Measurements from ENCODE around the gene SCUBE1.
"Not testable (repeated sequence)": the region's sequence is repeated elsewhere in the genome, so short reads cannot be mapped to it uniquely, and the experiment has no call there.

SCUBE1 gene

DNA sequence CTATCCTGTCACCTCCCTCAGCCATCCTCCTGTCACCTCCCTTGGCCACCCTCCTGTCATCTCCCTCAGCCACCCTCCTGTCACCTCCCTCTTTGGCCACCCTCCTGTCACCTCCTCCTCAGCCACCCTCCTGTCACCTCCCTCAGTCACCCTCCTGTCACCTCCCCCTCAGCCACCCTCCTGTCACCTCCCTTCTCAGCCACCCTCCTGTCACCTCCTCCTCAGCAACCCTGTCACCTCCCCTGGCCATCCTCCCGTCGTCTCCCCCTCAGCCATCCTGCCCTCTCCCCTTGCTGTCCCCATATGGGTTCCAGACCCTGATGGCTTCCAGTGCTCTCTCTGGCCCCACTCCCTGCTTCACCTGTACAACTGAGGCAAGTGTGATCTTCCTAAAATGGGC is 61.8 kb downstream of the SCUBE1 start:
- no peak for DNase-seq (ENCODE audit: low read depth in 2 of 3, low spot score in 1 of 3)

DNA sequence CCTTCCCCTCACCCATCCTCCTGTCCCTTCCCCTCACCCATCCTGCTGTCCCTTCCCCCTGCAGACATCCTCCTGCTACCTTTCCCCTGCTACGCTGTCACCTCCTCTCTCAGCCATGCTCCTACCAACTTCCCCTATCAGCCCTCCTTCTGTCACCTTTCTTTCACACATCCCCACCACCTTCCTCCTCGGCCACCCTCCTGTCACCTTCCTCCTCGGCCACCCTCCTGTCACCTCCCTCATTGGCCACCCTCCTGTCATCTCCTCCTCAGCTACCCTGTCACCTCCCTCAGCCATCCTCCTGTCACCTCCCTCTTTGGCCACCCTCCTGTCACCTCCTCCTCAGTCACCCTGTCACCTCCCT is 62.7 kb downstream of the SCUBE1 start:
- DNase-seq (ENCODE audit: low read depth in 2 of 3, low spot score in 1 of 3): not testable (repeated sequence)

DNA sequence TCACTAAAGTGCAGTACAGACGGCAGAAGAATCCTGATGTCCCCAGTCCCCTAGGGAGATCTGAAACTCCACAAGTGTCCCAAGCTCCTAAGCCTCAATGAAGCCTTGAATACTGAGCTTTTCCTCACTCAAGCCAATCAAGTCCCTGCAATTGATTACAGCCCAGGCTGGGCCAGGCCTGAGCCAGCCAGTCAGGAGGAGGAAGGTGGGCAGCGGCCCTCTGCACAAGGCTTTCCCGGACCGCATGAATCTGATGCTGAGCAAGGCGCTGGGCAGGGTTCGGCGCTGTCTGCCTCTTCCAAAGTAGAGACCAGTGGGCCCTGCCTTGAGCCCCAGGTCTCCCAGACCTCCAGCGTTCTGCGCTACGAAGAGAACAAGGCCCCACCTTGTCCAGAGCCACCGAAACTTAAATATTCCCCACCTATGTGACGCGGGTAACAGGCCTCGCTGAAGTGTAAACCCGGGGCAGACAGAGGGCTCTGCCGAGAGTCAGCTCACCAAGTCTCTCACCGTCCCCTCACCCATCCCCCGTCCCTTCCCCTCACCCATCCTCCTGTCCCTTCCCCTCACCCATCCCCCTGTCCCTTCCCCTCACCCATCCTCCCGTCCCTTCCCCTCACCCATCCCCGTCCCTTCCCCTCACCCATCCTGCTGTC is 63.2 kb downstream of the SCUBE1 start:
- DNase-seq (ENCODE audit: low read depth in 2 of 3, low spot score in 1 of 3): no peak

DNA sequence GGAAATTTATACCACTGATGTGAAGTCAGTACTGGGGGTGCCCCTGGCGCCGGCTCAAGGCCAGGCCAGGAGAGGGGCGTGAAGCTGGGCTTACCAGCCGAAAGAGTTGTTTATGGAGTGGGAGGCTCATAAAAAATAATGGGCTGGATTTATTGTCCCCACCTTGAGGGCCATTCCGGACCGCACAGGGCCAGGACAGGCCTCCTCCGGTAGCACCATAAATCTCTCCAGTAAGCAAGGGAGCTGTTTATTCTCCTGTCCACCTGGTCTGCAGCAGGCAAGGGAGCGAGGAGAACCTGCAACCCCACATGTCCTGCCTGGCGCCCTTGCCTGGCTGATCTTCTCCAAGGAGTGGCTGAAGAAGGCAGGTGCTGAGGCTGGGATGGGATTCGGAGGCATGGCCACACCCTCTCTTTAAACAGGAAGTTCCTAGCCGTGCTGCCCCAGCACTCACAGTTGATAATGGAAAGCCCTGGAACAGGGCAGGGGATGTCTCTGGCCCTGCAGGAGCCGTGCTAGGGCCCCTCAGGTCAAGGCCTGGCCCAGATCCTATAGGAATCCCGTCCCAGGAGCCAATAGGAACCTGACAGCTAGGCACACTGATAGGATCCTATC is 65.1 kb downstream of the SCUBE1 start:
- no peak for DNase-seq (ENCODE audit: low read depth in 2 of 3, low spot score in 1 of 3)

DNA sequence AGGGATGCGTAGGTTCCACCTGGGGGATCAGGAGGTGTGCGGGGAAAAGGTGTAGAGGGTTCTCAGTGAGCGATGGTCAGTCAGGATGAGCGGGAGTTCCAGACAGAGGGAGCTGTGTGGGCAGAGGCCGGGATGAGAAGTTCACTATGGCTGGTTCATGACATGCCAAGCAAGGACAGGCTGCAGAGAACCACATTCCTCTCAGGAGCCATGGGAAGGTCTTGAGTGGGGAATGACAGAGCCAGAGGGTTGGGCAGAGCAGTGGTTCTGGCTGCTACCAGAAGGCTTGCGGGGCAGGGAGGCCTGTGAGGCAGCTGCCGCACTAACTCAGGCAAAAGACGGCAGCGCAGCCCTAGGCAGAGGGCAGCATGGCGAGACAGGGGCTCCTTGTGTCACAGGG is 66.1 kb downstream of the SCUBE1 start:
- DNase-seq (ENCODE audit: low read depth in 2 of 3, low spot score in 1 of 3): no peak

DNA sequence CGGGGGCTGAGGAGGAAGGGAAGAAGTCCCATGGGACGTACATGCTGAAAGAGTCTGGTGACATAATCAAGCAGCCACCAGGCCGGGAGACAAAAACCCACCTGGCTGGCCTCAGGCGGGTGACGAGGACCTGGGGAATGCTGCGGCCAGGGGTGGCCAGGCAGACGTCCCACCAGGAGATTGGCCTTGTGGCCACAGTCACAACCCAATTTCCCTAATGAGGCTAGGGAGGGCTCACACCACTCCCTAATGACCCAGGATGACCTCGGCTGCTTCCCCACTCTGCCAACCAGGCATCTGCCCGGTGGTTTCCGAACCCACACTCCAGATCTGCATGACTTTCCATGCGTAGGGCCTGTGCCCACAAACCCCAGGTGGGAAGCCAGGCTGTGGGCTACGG is 66.9 kb downstream of the SCUBE1 start:
- no peak for DNase-seq (ENCODE audit: low read depth in 2 of 3, low spot score in 1 of 3)

DNA sequence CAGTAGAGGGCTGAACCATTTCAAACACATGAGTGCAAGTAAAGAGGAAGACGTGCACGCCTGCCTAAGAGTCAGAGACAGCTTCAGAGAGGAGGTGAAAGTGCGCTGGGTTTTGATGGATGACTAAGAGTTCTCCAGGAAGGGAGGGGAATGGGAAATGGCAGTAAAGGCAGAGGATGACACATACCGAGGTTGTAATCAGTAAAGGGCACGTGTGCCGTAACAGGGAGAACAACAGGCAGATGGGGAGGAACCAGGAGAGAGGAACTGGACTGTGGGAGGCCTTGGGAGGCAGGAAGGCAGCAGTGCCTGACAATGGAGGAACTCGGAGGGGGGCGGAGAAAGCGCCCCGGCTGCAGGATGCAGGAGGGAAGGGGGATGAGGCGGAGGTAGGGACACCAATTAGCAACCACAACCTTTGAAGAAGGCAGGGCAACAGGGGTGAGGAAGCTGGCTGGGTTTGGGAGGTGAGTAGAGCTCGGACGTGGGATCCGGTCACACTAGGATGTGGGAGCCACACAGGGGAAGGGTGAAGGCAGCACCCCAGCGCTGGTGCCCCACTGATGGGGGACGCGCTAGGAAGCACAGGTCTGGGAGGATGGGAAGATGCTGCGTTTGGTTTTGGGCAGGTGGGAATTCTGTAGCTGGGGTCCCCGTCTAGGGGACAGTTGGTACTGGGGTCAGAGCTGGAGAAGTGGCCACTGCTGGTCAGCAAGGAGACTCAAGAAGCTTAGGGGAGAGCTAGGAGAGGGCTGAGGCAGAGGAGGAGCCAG is 67.4 kb downstream of the SCUBE1 start:
- no peak for DNase-seq (ENCODE audit: low read depth in 2 of 3, low spot score in 1 of 3)

DNA sequence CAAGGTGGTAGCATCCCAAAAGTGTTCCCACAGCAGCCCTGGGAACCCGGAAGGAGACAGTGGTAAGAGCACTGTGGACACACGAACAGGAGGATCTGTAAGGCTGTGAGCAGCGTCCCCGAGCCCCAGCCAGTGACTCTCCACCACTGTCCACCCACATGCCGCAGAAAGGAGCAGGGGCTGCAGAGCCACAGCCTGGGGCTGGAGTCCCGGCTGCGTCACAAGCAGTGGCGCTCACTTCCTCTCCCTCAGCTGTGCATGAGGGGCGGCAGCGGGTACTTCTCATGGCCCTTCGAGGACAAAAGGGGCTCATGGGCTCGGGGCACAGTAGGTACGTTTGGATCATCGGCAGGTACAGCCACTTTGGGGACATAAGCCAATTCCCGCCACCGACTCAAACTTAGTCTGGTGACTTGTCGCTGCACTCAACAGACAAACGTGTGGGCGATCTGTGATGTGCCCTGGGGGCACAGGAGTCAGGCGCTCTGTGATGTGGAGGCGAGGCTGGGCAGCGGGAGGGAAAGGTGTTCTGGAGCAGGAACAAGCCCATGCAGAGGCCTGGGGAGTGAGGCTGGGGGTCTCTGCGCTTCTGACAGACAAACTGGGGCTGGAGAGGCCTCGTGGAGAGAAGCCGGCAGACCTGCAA is 68.5 kb downstream of the SCUBE1 start:
- DNase-seq (ENCODE audit: low read depth in 2 of 3, low spot score in 1 of 3): no peak

DNA sequence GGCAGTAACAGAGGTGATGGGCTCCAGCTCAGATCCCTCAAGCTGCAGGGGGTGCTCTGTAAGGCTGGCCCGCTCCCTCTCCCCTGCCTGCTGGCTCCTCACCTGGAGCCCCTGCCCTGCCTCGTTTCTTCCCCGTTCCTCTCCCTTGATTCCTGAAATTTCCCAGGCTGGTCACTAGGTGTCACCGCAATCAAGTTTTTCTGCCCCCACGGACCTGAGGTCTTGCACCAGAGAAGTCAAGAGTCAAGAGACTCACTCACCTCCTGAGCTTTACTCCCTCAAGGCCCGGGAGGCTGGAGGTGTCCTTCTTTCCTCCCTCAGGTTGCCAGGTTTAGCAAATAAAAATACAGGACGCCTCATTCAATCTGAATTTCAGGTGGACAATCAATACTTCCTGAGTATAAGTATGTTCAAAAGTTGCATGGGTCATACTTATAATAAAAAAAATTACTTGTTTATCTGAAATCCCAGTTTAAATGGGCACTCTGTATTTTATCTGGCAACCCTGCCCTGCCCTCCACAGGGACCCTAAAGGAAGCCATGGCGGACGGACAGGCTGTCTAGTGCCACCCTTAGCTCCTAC is 69.2 kb downstream of the SCUBE1 start:
- peak in 2 of 3 donors; percentile 14 to 40 for DNase-seq (ENCODE audit: low read depth in 2 of 3, low spot score in 1 of 3)

DNA sequence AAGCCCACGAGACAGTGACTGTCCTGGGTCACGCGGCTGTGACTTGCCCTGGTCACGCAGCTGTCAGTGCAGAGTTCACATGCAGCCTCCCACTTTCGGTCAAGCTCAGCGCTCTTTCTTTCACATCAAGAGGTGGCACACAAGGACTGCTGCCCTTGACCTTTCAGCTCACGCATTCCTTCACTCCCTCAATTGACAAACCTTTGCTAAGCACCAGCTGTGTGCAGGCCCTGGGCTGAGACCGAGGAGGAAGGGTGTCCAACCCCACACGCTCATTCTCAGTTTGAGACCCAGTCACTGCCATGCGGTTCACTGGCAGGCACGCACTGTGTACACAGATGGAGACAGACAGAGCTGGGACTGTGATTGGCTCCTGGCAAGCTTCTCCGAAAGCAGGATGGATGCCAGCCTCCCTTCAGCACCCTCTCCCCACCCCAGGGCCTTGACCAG is 70.3 kb downstream of the SCUBE1 start:
- no peak for DNase-seq (ENCODE audit: low read depth in 2 of 3, low spot score in 1 of 3)

DNA sequence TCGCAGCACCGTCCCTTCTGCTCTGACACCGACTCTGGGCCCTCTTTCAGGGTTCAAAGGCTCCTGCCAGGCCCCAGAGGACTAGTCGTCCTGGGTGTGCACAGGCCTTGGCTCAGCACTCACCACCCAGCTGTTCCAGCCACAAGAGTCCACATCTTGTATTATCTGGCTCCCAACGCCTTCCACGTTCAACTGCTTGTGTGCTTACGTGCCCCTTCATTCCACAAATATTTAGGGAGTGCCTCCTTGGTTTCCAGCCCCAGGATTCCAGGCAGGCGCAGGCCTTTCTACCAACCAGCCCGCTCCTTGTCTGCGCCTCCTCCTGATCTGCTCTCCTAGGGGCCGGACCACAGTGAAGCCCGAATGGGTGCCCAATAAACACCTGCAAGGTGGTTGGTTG is 70.9 kb downstream of the SCUBE1 start:
- no peak for DNase-seq (ENCODE audit: low read depth in 2 of 3, low spot score in 1 of 3)

DNA sequence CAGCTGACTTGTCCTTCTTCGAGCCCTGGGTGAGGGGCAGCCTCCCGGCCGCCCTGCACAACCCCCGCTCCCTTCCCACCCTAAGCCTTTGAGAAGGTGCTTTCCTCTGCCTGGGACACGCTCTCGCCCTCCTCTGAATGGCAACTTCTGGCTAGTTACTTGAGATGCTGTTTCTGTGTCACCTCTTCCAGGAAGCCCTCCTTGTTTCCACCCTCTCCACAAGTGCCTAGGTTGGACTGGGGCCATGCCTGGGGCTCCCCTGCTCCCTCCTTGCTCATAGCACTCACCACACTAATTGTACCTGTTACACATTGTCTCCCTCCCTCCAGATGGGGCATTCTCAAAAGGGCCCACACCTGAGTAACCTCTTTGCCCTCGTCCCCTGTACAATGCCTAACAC is 72.2 kb downstream of the SCUBE1 start:
- no peak for DNase-seq (ENCODE audit: low read depth in 2 of 3, low spot score in 1 of 3)

DNA sequence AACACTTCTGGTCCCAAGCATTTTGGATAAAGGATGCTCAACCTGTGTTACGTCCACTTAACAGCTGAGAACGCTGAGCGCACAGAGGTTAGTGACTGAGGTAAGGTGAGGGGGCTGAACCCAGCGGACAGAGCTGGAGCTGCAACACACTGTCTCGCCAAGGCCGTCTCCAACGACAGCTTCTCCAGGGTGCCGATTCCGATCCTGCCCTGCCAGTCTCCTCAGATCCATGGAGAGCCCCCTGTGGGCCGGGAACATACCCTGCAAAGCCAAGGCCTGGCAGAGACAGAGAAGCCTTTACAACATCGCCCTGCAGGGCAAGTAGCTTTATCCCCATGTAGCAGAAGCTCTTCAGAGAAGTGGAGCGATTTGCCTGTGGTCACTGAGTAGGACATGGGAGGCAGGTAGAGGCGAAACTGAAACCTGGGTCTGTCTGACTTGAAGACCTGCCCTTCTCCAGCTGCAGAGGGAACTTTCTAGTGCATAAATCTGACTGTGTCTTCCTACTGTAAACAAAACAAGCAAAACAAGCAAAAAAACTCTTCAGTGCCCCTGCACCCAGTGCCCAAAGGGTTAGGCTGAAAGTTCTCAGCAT is 72.8 kb downstream of the SCUBE1 start:
- DNase-seq (ENCODE audit: low read depth in 2 of 3, low spot score in 1 of 3): no peak

DNA sequence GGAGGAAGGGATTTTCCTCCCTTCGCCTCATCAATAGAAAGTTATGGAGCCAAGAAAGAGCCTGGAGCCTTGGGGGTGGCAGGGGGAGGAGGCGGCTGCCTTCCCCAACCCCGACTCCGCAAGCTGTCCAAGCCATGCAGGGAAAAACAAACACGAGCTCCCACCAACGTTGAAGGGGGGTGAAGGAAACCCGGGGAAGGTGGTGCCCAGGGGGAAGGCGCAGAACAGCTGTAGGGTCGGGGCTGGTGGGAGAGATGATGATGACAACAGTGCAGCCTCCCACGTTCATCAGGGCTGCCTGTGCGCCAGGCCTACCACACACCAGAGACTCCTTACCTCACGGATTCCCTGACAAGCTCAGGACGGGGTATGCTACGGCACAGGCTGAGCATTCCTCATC is 73.5 kb downstream of the SCUBE1 start:
- no peak for DNase-seq (ENCODE audit: low read depth in 2 of 3, low spot score in 1 of 3)

DNA sequence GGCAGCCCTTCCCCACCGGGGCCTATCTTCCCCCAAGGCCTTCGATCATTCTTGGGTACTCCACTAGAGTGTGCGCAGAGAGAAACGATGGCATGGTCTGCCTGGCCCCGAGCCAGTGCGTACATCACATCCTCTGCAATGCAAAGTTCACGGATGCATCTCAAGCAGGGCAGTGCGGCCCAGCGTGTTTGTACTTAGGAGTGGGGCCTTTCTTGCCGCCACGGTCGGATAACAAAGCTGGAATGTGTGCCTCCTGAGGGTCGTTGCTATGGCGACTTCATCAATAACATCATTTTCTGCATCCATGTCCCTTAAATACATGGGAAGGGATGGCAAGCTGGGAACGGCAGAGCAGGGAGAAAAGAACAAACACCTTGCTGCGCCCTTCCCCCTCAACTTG is 73.9 kb downstream of the SCUBE1 start:
- DNase-seq (ENCODE audit: low read depth in 2 of 3, low spot score in 1 of 3): no peak

DNA sequence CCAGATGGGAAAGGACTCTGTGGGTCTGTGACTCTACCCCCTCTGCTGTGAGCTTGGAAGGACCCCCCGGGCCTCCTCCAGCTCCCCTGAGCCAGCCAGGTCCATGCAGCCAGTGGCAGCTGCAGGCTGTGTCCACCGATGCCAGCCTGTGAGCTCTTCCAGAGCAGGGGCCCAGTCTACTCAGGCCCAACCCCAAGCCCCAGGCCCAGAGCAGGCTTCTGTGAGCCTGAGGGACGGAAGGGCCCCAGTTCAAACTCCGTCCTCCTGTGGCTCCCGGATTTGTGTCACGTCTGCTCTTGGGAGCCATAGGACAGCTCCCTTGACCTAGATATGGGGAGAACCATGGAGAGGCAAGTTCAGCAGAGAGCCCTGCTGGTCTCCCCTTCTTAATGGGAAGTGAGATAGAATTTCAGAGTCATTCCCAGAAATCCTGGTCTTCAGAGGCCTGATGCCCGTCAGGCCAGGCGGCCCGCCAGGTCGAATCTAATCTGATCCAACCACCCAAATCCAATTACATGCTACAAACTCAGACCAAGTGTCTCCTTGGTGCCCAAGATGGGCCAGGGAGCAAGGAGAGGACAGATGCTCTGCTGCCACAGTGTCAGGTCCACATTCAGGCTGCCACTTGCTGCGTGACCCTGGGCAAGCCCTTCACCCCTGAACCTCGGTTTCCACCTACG is 75.1 kb downstream of the SCUBE1 start:
- DNase-seq (ENCODE audit: low read depth in 2 of 3, low spot score in 1 of 3): no peak

DNA sequence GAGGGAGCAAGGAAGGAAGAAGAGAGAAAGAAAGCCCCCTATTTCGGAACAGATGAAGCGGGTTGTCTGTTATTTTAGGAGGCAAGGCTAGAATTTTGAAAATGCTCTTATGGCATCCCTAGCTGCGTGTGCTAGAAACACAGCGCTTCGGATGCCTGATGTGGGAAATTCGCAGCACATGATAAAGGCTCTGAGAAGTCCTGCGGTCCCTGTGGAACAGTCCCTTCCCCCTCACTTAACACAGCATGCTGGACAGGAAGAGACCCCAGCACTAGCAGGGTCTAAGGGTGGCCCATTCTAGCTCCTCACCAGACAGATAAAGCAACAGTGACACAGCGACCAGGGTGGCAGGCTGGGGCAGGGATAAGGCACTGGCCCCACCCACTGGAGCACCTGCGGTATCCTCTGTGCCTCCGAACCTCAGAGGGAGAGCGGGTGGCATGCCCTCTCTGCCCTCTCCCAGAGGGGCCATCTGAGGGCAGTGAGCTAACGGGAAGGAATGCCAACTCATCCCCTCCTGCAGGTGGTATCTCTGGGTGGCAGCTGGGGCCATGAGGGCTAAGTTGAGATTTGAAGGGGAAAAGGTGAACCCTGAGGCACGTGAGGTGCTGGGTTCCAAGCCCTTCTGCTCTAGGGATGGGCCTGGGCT is 75.7 kb downstream of the SCUBE1 start:
- no peak for DNase-seq (ENCODE audit: low read depth in 2 of 3, low spot score in 1 of 3)

DNA sequence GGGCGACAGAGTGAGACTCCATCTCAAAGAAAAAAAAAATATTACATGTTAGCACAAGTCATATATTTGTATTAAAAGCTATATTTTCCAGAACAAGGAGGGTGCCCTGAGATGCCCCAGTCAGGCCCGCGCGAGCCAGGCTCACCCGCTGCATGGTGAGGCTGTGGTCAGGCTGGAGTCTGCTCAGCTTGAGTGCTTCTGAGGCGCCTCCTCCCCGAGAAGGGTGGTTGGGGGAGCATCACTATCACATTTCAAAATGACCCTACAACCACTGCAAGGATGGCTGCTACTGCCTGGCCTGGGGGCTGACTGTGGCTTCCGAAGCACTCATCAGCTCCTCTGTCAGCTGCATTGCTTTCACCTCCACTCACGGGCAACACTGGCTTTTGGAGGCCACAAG is 77.1 kb downstream of the SCUBE1 start:
- no peak for DNase-seq (ENCODE audit: low read depth in 2 of 3, low spot score in 1 of 3)

DNA sequence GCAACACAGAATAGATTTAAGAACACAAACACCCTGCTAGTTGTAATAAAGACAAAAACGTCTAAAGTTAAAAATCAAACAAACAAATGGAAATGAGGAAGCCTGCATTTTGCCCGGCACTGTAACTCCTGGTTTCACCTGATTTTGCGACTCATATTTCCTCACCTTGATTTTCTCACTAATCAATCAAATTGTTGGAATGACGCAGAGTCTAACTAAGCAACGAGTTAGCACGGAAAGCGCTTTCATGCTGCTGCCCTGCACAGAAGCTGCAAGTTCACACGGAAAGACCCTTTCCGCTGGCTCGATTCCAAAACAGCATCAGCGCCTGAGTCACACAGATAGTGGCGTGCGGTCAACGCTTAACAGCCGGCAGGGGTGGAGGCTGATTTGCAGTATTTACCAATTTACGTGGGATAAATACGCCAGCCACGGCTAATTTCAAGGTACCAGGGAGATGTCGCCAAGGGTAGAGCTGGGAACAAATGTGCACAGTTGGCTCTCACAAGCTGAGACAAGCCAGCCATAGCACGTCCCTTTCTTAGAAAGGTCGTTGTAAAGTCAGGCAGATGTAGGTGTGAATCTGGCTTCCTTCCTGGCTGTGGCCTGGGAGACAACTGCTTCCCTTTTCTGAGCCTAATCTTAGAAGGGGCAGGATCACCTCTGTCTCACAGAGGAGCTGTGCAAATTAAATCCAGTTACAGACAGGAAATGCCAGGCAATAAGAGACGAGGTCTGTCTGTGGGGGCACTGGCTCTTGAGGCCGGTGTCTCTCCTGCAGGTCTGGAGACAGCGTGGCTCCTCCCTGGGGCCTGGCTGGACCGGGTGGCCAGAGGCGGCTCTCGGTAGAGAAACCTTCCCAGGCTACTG is 79.3 kb downstream of the SCUBE1 start:
- peak; percentile 69 to 74 (median 71) for DNase-seq (ENCODE audit: low read depth in 2 of 3, low spot score in 1 of 3)

Data from stimulated activated CD4-positive, alpha-beta T cell treated with anti-CD3 and anti-CD28 coated beads, Interleukin-12 subunit alpha, Interleukin-12 subunit beta, amount 100 ng/mL, for 48 hours (primary cell).